ENCODE measurements around the gene STAT6. TPM values are rescaled to one million over a fixed set of nuclear protein-coding genes. Genes with fewer than 3 reads are reported as not detected.

The STAT6 gene
- total RNA-seq, 1 donor from 2014 or later: 108 TPM

GRCh38 chr12:57047981-57048380, 63.2 kb downstream of the STAT6 start:
- ATAC-seq: no peak

GRCh38 chr12:57046947-57047890, 63.9 kb downstream of the STAT6 start:
- no peak for ATAC-seq

- no peak for ATAC-seq
Measured at GRCh38 chr12:57046086-57046791, 64.9 kb downstream of the STAT6 start.

Other genes starting within 250 kb of the STAT6 start
- 26.0 TPM for gene SDR9C7, start 177.0 kb downstream of the STAT6 start, total RNA-seq
- 2.4 TPM for gene RDH16, start 153.8 kb downstream of the STAT6 start, total RNA-seq
- 2.6 TPM for gene ZBTB39, start 104.8 kb downstream of the STAT6 start, total RNA-seq
- not detected for gene TAC3, start 94.8 kb downstream of the STAT6 start, total RNA-seq
- 0.52 TPM for gene MYO1A, start 61.2 kb downstream of the STAT6 start, total RNA-seq
- gene NEMP1, start 32.6 kb downstream of the STAT6 start, total RNA-seq: 5.7 TPM
- gene NAB2, start 22.2 kb downstream of the STAT6 start, total RNA-seq: 13.7 TPM
- gene LRP1, start 17.1 kb upstream of the STAT6 start, total RNA-seq: 74.0 TPM
- not detected for gene LRP1-AS, start 36.3 kb upstream of the STAT6 start, total RNA-seq
- 6.7 TPM for gene NXPH4, start 105.4 kb upstream of the STAT6 start, total RNA-seq
- 126 TPM for gene SHMT2, start 118.3 kb upstream of the STAT6 start, total RNA-seq
- 1.1 TPM for gene STAC3, start 139.8 kb upstream of the STAT6 start, total RNA-seq

Data from esophagus mucosa (tissue), 1 donor.